K562 (cell line): ENCODE measurements around the gene BCAS2.

Experiments
- ATF1 ChIP-seq, 2 experiments: fragments of 450-650 bp in 1 of 2; IDR thresholded peaks; 2 replicates each; pipeline ENCODE4 v1.6.1; 2016; ENCODE audit warnings: missing compliant biosample characterization in 1 of 2, missing genetic modification characterization in 1 of 2
- CHD1 ChIP-seq: fragments of 200-600 bp; sonication (generic); IDR thresholded peaks from one replicate; pipeline ENCODE4 v1.6.1; 2012; ENCODE audit warnings: mild to moderate bottlenecking, moderate library complexity, low read length, inconsistent platforms
- JUNB ChIP-seq: fragments of 450-650 bp; formaldehyde crosslinking; conservative IDR thresholded peaks from 2 replicates; pipeline ENCODE4 v1.4.0; 2020; ENCODE audit warnings: mild to moderate bottlenecking
- MEF2D ChIP-seq: conservative IDR thresholded peaks from 2 replicates; pipeline ENCODE4 v1.6.1; 2016; ENCODE audit warnings: low read depth, missing genetic modification characterization, missing compliant biosample characterization
- MIER1 ChIP-seq: fragments of 450-650 bp; IDR thresholded peaks from 2 replicates; pipeline ENCODE4 v1.6.1; 2016; ENCODE audit warnings: antibody characterized with exemption, mild to moderate bottlenecking, low read depth
- MYC ChIP-seq, 2 experiments: fragments of 250-450 bp in 1 of 2; sonication (Bioruptor Pico) in 1 of 2; IDR thresholded peaks; 2 replicates each; pipeline versions ENCODE4 v1.5.1 to v1.6.1; 2012 to 2021; ENCODE audit warnings: low read depth in 2 of 2, borderline replicate concordance in 1 of 2, improper control_type of control experiment in 1 of 2, low read length in 1 of 2, mild to moderate bottlenecking in 1 of 2, moderate library complexity in 1 of 2
- PHF8 ChIP-seq: fragments of 200-600 bp; sonication (generic); IDR thresholded peaks from 2 replicates; pipeline ENCODE4 v1.6.1; 2012; ENCODE audit warnings: mixed run types, mild to moderate bottlenecking, inconsistent platforms, low read length, moderate library complexity, borderline replicate concordance
- TAF15 ChIP-seq: fragments of 200-400 bp; formaldehyde crosslinking; IDR thresholded peaks from 2 replicates; pipeline ENCODE4 v1.6.1; 2017; ENCODE audit warnings: mild to moderate bottlenecking, low read depth, low read length, moderate library complexity
- TF ChIP-seq, protein P1 (sequence below): IDR thresholded peaks from 3 replicates; pipeline ENCODE4 v1.6.1; 2011; ENCODE audit warnings: borderline replicate concordance, mild to moderate bottlenecking, moderate library complexity; ENCODE audit not compliant: insufficient read length; ENCODE audit errors: extremely low read depth

GRCh38 chr1:114549137-114549536 is 32.3 kb downstream of the BCAS2 start:
- no peak for TF ChIP-seq PHF8
- TF ChIP-seq JUNB = no peak
- TF ChIP-seq CHD1 = no peak
- no peak for TF ChIP-seq TAF15
- no peak for TF ChIP-seq MEF2D (tag)
- TF ChIP-seq MYC (IDR thresholded peaks at IDR 0.05; ENCODE audit: low read depth, low read length) = no peak
- TF ChIP-seq MYC (CRISPR knock-in tag; IDR thresholded peaks at IDR 0.05; ENCODE audit: borderline replicate concordance, low read depth) = no peak
- TF ChIP-seq MIER1 = no peak
- no peak for TF ChIP-seq ATF1 (CRISPR knock-in tag; IDR thresholded peaks at IDR 0.05)
- TF ChIP-seq ATF1 (tag; IDR thresholded peaks at IDR 0.05) = no peak
- TF ChIP-seq, protein P1, sequence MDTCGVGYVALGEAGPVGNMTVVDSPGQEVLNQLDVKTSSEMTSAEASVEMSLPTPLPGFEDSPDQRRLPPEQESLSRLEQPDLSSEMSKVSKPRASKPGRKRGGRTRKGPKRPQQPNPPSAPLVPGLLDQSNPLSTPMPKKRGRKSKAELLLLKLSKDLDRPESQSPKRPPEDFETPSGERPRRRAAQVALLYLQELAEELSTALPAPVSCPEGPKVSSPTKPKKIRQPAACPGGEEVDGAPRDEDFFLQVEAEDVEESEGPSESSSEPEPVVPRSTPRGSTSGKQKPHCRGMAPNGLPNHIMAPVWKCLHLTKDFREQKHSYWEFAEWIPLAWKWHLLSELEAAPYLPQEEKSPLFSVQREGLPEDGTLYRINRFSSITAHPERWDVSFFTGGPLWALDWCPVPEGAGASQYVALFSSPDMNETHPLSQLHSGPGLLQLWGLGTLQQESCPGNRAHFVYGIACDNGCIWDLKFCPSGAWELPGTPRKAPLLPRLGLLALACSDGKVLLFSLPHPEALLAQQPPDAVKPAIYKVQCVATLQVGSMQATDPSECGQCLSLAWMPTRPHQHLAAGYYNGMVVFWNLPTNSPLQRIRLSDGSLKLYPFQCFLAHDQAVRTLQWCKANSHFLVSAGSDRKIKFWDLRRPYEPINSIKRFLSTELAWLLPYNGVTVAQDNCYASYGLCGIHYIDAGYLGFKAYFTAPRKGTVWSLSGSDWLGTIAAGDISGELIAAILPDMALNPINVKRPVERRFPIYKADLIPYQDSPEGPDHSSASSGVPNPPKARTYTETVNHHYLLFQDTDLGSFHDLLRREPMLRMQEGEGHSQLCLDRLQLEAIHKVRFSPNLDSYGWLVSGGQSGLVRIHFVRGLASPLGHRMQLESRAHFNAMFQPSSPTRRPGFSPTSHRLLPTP = no peak
